ENCODE data around the gene SPATA24. TPM values are rescaled to one million over a fixed set of nuclear protein-coding genes. Genes with fewer than 3 reads are reported as not detected.

Gene SPATA24
- total and polyA plus RNA-seq, 2 of the 8 experiments (the other 6 are each of a cell fraction or from before 2014, with no cell fraction given), result 5.8 to 9.4 TPM

DNA sequence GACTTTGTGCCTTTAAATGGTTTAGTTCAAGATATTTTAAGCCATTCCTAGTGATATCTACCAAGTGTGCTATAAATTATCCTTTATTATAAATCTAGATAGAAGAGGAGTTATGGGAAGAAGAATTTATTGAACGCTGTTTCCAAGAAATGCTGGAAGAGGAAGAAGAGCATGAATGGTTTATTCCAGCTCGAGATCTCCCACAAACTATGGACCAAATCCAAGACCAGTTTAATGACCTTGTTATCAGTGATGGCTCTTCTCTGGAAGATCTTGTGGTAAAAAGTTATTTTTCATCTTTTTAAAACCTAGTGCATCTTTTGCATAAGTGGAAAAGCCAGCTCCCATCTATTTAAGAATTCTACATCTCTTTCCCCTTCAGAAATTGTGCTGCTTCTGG is 39.4 kb downstream of the SPATA24 start:
- Histone ChIP-seq H3K4me3 (ENCODE audit: extremely low read depth in 1 of 4, insufficient read depth in 2 of 4, low read depth in 3 of 4, low read length in 4 of 4) (no peak overlapping the region), H2AFZ (ENCODE audit: low read length) (no peak overlapping the region), H4K91ac (replicated peaks; ENCODE audit: insufficient read length, low read length) (no peak overlapping the region), H3K27me3 (replicated peaks in 1 of 4; ENCODE audit: control insufficient read depth in 3 of 4, extremely low read depth in 1 of 4, insufficient read depth in 3 of 4, low read length in 3 of 4) (no peaks in the 10 kb centered on the region), H3K23me2 (ENCODE audit: low read depth, low read length) (no peaks in the 10 kb centered on the region), H2BK15ac (ENCODE audit: low read length) (no peak overlapping the region), H3K23ac (ENCODE audit: insufficient read length) (no peak overlapping the region), H3K9ac (replicated peaks in 1 of 4; ENCODE audit: extremely low read depth in 1 of 4, low read depth in 3 of 4, low read length in 3 of 4) (no peak overlapping the region), H3K27ac (ENCODE audit: low read depth, low read length) (no peak overlapping the region), H3K14ac (ENCODE audit: insufficient read length) (no peak overlapping the region), H2BK12ac (ENCODE audit: low read depth, low read length) (no peak overlapping the region), H3K4me1 (replicated peaks in 1 of 4; ENCODE audit: control insufficient read depth in 3 of 4, insufficient read depth in 4 of 4, low read length in 3 of 4) (no peaks in the 10 kb centered on the region), H4K5ac (ENCODE audit: insufficient read length, low read depth, low read length) (no peak overlapping the region), H2AK5ac (ENCODE audit: low read depth, low read length) (no peak overlapping the region), H2BK5ac (ENCODE audit: low read depth, low read length) (no peak overlapping the region), H3K56ac (replicated peaks; ENCODE audit: insufficient read length, low read depth, low read length) (no peak overlapping the region), H3K4ac (replicated peaks; ENCODE audit: insufficient read length, low read depth, low read length) (no peak overlapping the region), H3K79me1 (ENCODE audit: low read depth, low read length) (peaks cover 5% of the 10 kb centered on the region; the same call in 1 of the 2 replicates), H3K36me3 (ENCODE audit: control insufficient read depth in 2 of 4, insufficient read depth in 4 of 4, low read length in 3 of 4) (peaks cover 21 to 53% (median 42%) of the 10 kb centered on the region in 4 experiments), H3K9me3 (ENCODE audit: insufficient read depth in 2 of 2, low read depth in 1 of 2, low read length in 1 of 2) (no peaks in the 10 kb centered on the region), H3K18ac (ENCODE audit: extremely low read depth, low read length) (no peak overlapping the region), H3K79me2 (ENCODE audit: control insufficient read depth in 1 of 2, insufficient read depth in 2 of 2, low read length in 2 of 2) (peaks cover 0 to 27% of the 10 kb centered on the region in 2 experiments; a peak in 2 of 4 replicates), H4K20me1 (replicated peaks in 1 of 2; ENCODE audit: control insufficient read depth in 1 of 2, insufficient read depth in 2 of 2, low read length in 2 of 2) (peaks cover 2 to 4% of the 10 kb centered on the region in 2 experiments), H2BK120ac (replicated peaks; ENCODE audit: low read depth, low read length) (no peak overlapping the region), H3K4me2 (ENCODE audit: insufficient read depth in 1 of 2, low read depth in 2 of 2, low read length in 2 of 2) (no peak overlapping the region), H4K8ac (ENCODE audit: extremely low read depth, insufficient read depth, low read length) (no peak overlapping the region; the same call in 1 of the 2 replicates), H2BK20ac (ENCODE audit: low read length) (no peak overlapping the region)
- POLR2A ChIA-PET (ENCODE audit: partially characterized antibody), result interaction anchor here (0.8 to 2.3 kb wide), 3 partner anchors 9 to 32 kb away, joined by 3 to 8 read pairs (median 5); no protein-coding TSS in a partner anchor
- WGBS, 2 experiments (ENCODE audit: extremely low coverage in 1 of 2, insufficient coverage in 1 of 2, insufficient read length in 1 of 2, insufficient replicate concordance in 2 of 2, low coverage in 1 of 2, low lambda C conversion rate in 2 of 2, missing lambda C conversion rate in 1 of 2), result 89% methylated on average over 2 of the region's 2 CpGs; no CpG with 5 or more reads in 1 of the 2 experiments
- FAIRE-seq, result no peak
- DNase-seq (ENCODE audit: low read depth in 1 of 2, low spot score in 2 of 2), result no peak
- CTCF ChIA-PET (ENCODE audit: partially characterized antibody), result no interaction called here
- TF ChIP-seq EGR1 (IDR thresholded peaks at IDR 0.05; ENCODE audit: borderline replicate concordance, low read depth, low read length) (no peak), HDAC6 (IDR thresholded peaks at IDR 0.05; ENCODE audit: low read depth, low read length) (no peak), MAFK (IDR thresholded peaks at IDR 0.05; ENCODE audit: low read depth, low read length) (no peak), YY1 (IDR thresholded peaks at IDR 0.05; ENCODE audit: low read depth, low read length) (no peak), SIRT6 (IDR thresholded peaks at IDR 0.05; ENCODE audit: low read length) (no peak), NRF1 (IDR thresholded peaks at IDR 0.05; ENCODE audit: low read depth, low read length) (no peak), KDM4A (IDR thresholded peaks at IDR 0.05; ENCODE audit: low read depth, low read length, severe bottlenecking) (no peak), GABPA (IDR thresholded peaks at IDR 0.05; ENCODE audit: borderline replicate concordance, insufficient read depth, low read length) (no peak), TAF7 (optimal IDR thresholded peaks at IDR 0.05; ENCODE audit: borderline replicate concordance, low read depth, low read length) (no peak), TAF1 (IDR thresholded peaks at IDR 0.05; ENCODE audit: low read depth, low read length) (no peak), SAP30 (IDR thresholded peaks at IDR 0.05; ENCODE audit: insufficient read depth, insufficient replicate concordance, low read length) (no peak), POLR2A (IDR thresholded peaks at IDR 0.05; ENCODE audit: control extremely low read depth in 1 of 2, low read depth in 2 of 2, low read length in 2 of 2) (no peak), SP1 (IDR thresholded peaks at IDR 0.05; ENCODE audit: low read depth, low read length) (no peak), SP2 (IDR thresholded peaks at IDR 0.05; ENCODE audit: low read length) (no peak)
- TF ChIP-seq, protein P1, sequence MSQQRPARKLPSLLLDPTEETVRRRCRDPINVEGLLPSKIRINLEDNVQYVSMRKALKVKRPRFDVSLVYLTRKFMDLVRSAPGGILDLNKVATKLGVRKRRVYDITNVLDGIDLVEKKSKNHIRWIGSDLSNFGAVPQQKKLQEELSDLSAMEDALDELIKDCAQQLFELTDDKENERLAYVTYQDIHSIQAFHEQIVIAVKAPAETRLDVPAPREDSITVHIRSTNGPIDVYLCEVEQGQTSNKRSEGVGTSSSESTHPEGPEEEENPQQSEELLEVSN (IDR thresholded peaks at IDR 0.05), result no peak

All from H1 (cell line).